HFFc6 (cell line): ENCODE measurements around the gene MCF2L. TPM values are rescaled to one million over a fixed set of nuclear protein-coding genes. Genes with fewer than 3 reads are reported as not detected.

Experiments used
- DNase-seq: peaks from one replicate; pipeline ENCODE4 v3.0.0-alpha.2; 2018
- H3K27ac Mint-ChIP-seq: 2 replicates; pipeline ENCODE4 v1.8.0; 2020; ENCODE audit warnings: mild to moderate bottlenecking, mixed read lengths
- H3K27me3 Mint-ChIP-seq: 2 replicates; pipeline ENCODE4 v1.8.0; 2021; ENCODE audit warnings: mild to moderate bottlenecking, moderate library complexity, mixed read lengths; ENCODE audit not compliant: insufficient read depth
- H3K36me3 Mint-ChIP-seq: 2 replicates; pipeline ENCODE4 v1.8.0; 2021; ENCODE audit warnings: low read depth, mixed read lengths
- H3K4me1 Mint-ChIP-seq: 2 replicates; pipeline ENCODE4 v1.8.0; 2020; ENCODE audit warnings: low read depth, mixed read lengths
- H3K4me3 Mint-ChIP-seq: 2 replicates; pipeline ENCODE4 v1.8.0; 2020; ENCODE audit warnings: mild to moderate bottlenecking, moderate library complexity, mixed read lengths
- H3K9me3 Mint-ChIP-seq: 2 replicates; pipeline ENCODE4 v1.8.0; 2020; ENCODE audit warnings: mild to moderate bottlenecking, mixed read lengths
- total RNA-seq, 6 experiments: library from RNA; stranded (reverse); fragmentation: NEBNext Ultra II Directional; extraction: Animal tissue kit (Norgen Biotek cat#: 25700); gene quantifications; 2 replicates in 1 of 6; 3 replicates in 5 of 6; pipeline ENCODE4 v1.2.3, GENCODE V29; 2021
- TF ChIP-seq, protein P1 (sequence below): fragments of 200-600 bp; sonication (generic); IDR thresholded peaks from 2 replicates; pipeline ENCODE4 v1.5.0; 2021; ENCODE audit warnings: antibody characterized with exemption, mild to moderate bottlenecking

Gene MCF2L
- total RNA-seq, 6 experiments from 2014 or later, result not detected

DNA sequence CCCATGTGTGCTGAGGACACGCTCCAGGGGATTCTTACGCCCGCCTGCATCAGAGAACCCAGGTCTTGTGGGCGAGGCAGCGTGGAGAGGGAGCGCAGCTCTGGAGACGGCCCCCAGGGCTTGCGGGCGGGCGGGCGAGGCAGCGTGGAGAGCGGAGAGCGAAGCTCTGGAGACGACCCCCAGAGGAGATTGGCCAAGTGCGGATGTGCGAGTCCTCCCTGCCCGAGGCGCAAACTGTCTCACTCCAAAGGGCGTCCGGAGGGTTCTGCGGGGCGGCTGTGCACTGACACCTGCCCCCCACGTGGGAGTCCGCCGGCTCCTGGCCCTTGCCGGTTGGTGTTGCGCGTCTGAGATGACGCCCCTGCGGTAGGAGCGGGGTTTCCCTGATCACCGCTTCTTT lies 39.8 kb downstream of the MCF2L start:
- H3K36me3 Mint-ChIP-seq, result peaks cover 17% of the 10 kb centered on the region
- H3K27me3 Mint-ChIP-seq, result peaks cover 37% of the 10 kb centered on the region
- H3K27ac Mint-ChIP-seq, result no peak overlapping the region
- DNase-seq, result no peak
- peaks cover 27% of the 10 kb centered on the region for H3K9me3 Mint-ChIP-seq
- TF ChIP-seq, protein P1, sequence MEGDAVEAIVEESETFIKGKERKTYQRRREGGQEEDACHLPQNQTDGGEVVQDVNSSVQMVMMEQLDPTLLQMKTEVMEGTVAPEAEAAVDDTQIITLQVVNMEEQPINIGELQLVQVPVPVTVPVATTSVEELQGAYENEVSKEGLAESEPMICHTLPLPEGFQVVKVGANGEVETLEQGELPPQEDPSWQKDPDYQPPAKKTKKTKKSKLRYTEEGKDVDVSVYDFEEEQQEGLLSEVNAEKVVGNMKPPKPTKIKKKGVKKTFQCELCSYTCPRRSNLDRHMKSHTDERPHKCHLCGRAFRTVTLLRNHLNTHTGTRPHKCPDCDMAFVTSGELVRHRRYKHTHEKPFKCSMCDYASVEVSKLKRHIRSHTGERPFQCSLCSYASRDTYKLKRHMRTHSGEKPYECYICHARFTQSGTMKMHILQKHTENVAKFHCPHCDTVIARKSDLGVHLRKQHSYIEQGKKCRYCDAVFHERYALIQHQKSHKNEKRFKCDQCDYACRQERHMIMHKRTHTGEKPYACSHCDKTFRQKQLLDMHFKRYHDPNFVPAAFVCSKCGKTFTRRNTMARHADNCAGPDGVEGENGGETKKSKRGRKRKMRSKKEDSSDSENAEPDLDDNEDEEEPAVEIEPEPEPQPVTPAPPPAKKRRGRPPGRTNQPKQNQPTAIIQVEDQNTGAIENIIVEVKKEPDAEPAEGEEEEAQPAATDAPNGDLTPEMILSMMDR, result no peak
- no peak overlapping the region for H3K4me3 Mint-ChIP-seq
- no peaks in the 10 kb centered on the region for H3K4me1 Mint-ChIP-seq

DNA sequence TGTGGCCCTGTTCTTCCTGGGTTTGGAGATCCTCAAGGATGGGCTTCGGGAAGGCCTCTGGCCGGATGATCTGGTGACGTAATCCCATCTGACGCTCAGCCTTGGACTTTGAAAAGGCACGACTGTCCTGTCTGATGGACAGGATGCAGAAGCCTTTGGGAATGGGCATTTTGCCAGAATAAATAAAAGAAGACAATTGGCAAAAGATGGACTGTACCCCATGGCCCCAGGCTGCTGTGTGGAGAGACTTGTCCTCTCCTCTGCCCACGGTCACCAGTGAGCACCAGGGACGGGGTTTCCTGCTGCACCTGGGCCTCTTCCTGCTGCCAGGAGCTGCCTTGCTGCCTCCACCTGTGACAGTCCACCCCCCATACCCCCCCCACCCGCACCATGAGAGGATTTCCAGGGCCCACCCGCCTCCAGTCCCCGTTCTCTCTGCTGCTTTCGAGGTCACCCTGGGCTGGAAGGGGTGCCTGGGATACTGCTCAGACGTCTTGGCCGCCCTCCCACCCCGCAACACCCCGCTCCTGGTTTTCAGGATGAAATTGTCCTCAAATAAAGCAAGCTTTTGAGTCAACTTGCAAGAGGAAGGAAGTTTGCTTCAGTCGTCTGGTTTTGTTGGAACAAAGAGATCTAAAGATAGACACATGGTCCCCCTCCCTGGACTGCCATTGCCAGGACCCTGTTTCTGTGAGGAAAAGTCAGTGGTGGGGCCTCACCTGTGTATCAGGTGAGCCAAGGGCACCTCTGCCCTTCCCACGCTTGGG lies 40.9 kb downstream of the MCF2L start:
- no peak for DNase-seq
- Mint-ChIP-seq H3K9me3 (peaks cover 27% of the 10 kb centered on the region), H3K4me1 (no peaks in the 10 kb centered on the region), H3K36me3 (peaks cover 17% of the 10 kb centered on the region), H3K27me3 (peaks cover 29% of the 10 kb centered on the region), H3K27ac (no peak overlapping the region), H3K4me3 (no peak overlapping the region)
- TF ChIP-seq, protein P1, result no peak

DNA sequence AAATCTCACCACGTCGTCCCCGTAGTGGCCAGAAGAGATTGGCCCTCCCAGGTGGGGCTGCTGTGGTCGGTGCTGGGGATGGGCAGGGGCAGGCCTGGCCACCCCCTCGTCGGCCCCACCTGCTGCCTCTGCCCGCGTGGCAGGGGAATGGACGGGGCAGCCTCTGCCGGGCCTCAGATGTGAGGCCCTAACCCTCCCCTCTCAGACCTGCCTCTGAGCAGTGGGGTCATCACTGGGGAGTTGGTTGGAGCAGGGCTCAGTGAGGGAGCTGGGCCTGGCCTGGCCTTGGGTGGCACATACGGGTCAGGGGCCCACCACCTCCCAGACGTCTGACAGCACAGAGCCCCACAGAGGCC lies 41.5 kb downstream of the MCF2L start:
- no peak for DNase-seq
- H3K4me1 Mint-ChIP-seq, result no peaks in the 10 kb centered on the region
- no peak overlapping the region for H3K4me3 Mint-ChIP-seq
- H3K36me3 Mint-ChIP-seq, result peaks cover 14% of the 10 kb centered on the region
- H3K9me3 Mint-ChIP-seq, result peaks cover 27% of the 10 kb centered on the region
- H3K27ac Mint-ChIP-seq, result no peak overlapping the region
- TF ChIP-seq, protein P1, result no peak
- peaks cover 26% of the 10 kb centered on the region for H3K27me3 Mint-ChIP-seq

DNA sequence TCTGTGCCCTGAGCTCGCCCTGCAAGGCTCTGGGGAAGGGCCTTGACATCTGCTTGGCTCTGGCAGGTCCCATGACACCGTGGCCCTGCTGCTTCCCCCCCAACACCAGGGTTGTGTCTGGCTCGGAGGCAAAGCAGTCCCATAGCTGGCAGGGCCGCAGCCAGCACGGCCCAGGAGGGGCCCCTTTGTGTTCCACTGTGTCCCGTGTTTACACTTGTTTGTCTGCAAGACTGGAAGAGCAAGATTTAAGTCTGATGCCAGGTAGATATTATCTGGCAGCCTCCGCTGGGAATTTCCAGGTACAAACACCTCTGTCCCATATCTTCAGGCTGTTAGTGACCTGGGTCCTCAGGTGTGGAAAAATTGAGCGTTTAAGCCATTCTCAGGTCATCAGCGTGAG lies 44.3 kb downstream of the MCF2L start:
- DNase-seq, result no peak
- Mint-ChIP-seq H3K27me3 (peaks cover 31% of the 10 kb centered on the region), H3K9me3 (peaks cover 27% of the 10 kb centered on the region), H3K36me3 (peaks cover 12% of the 10 kb centered on the region), H3K4me1 (no peaks in the 10 kb centered on the region), H3K4me3 (no peak overlapping the region), H3K27ac (no peak overlapping the region)
- TF ChIP-seq, protein P1, result no peak

DNA sequence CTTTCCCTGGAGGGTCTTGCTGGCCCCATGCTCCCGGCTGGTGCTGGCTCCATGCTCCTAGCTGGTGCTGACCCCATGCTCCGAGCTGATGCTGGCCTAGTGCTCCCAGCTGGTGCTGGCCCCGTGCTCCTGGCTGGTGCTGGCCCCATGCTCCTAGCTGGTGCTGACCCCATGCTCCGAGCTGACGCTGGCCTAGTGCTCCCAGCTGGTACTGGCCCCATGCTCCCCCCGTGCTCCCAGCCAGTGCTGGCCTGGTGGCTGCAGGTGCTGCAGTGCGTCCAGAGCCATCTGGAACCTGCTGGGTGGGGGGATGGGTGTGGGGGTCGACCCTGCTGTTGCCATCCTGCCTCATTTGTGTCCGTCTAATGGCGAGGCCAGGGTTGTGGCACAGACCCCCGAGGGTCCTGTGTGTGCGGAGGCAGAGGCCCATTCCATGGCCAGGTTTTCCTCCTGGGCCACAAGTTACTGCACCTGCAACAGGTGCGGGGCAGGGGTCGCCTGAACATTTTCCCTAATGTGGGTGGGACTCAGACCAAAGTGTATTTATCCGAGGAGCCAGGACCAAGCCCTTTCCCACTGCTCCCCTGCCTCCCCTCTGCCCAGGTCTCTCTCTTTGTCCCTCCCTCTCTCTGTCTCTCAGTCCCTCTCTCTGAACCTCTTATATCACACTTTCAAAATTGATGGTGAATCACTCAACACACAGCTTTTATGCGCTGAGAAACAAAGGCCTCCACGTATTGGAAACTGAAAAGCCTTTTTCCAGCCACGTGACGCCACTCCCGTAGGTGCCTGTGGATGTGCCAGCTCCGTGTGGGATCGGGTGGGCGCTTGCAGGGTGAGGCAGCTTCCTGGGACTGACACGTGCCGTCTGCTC lies 45.1 kb downstream of the MCF2L start:
- peaks cover 12% of the 10 kb centered on the region for H3K36me3 Mint-ChIP-seq
- TF ChIP-seq, protein P1, result no peak
- no peak overlapping the region for H3K4me3 Mint-ChIP-seq
- DNase-seq, result no peak
- no peak overlapping the region for H3K27ac Mint-ChIP-seq
- peaks cover 34% of the 10 kb centered on the region for H3K27me3 Mint-ChIP-seq
- peaks cover 27% of the 10 kb centered on the region for H3K9me3 Mint-ChIP-seq
- H3K4me1 Mint-ChIP-seq, result no peaks in the 10 kb centered on the region
